HCT116 (cell line): ENCODE data around the gene CES4A. TPM values are rescaled to one million over a fixed set of nuclear protein-coding genes. Genes with fewer than 3 reads are reported as not detected.

Experiments
- ATAC-seq: fragments of 200-7000 bp; cut with Tn5 transposase; 2 replicates; pipeline ENCODE4 v1.9.1; 2020; ENCODE audit warnings: mild to moderate bottlenecking, moderate library complexity
- BruUV-seq: library from RNA; stranded (reverse); fragments of 400-500 nt; replicated peaks from 2 replicates; lab custom pipeline; 2021; lab: Mats Ljungman, UMichigan
- CTCF ChIA-PET: fragments of 300-600 bp; sonication (Branson Sonifier 250); formaldehyde crosslinking; loops from one replicate; lab custom pipeline; 2021; ENCODE audit warnings: antibody characterized with exemption; lab: Charles Lee
- POLR2A ChIA-PET: fragments of 300-600, 350-600 bp; sonication (Branson Sonifier 250); formaldehyde crosslinking; loops from one replicate; lab custom pipeline; 2021; ENCODE audit warnings: antibody characterized with exemption; lab: Charles Lee
- RAD21 ChIA-PET, 2 experiments: fragments of 300-600 bp; sonication (Branson Sonifier 250); formaldehyde crosslinking; loops; one replicate each; lab custom pipeline; 2023; ENCODE audit warnings: low total read pairs in 2 of 2; ENCODE audit not compliant: uncharacterized antibody in 2 of 2, unreplicated experiment in 2 of 2, low non-redundant PET in 1 of 2; lab: Charles Lee
- DNase-seq: peaks from one replicate; pipeline ENCODE4 v3.0.0-alpha.2; 2010; ENCODE audit warnings: low read depth, low spot score
- H2AFZ ChIP-seq: fragments of 200-600 bp; shearing (Covaris generic), sonication (generic); 2 replicates; pipeline ENCODE4 v1.6.1; 2017; ENCODE audit warnings: low read depth, mixed run types, mixed read lengths, antibody characterized with exemption, low read length; ENCODE audit not compliant: poor library complexity, severe bottlenecking
- H3K27ac ChIP-seq: 2 replicates; pipeline ENCODE4 v1.5.1; 2012; ENCODE audit warnings: low read depth, low read length
- H3K27me3 ChIP-seq: fragments of 200-600 bp; sonication (generic); 2 replicates; pipeline ENCODE4 v1.6.1; 2016; ENCODE audit warnings: mixed run types, low read length, mixed read lengths; ENCODE audit not compliant: insufficient read depth
- H3K36me3 ChIP-seq, 2 experiments: fragments of 200-500 bp in 1 of 2; fragments of 200-600 bp in 1 of 2; sonication (Bioruptor generic) in 1 of 2; sonication (generic) in 1 of 2; 2 replicates each; pipeline versions ENCODE4 v1.5.1 to v1.6.1; 2014 to 2016; ENCODE audit warnings: low read length in 2 of 2, inconsistent platforms in 1 of 2, mixed read lengths in 1 of 2, mixed run types in 1 of 2; ENCODE audit not compliant: insufficient read depth in 2 of 2, control insufficient read depth in 1 of 2
- H3K4me1 ChIP-seq, 2 experiments: fragments of 200-600 bp in 1 of 2; sonication (generic) in 1 of 2; 2 replicates each; pipeline versions ENCODE4 v1.5.1 to v1.6.1; 2012 to 2017; ENCODE audit warnings: low read length in 2 of 2, inconsistent platforms in 1 of 2, mild to moderate bottlenecking in 1 of 2, mixed read lengths in 1 of 2, mixed run types in 1 of 2, moderate library complexity in 1 of 2; ENCODE audit not compliant: insufficient read depth in 2 of 2, control insufficient read depth in 1 of 2
- H3K4me2 ChIP-seq: fragments of 200-600 bp; sonication (generic); 2 replicates; pipeline ENCODE4 v1.6.1; 2017; ENCODE audit warnings: mixed run types, low read length, mixed read lengths
- H3K4me3 ChIP-seq, 2 experiments: fragments of 200-600 bp in 1 of 2; sonication (generic) in 1 of 2; replicated peaks in 1 of 2; 2 replicates each; pipeline ENCODE4 v1.5.1; 2011 to 2016; ENCODE audit warnings: low read length in 2 of 2, control low read depth in 1 of 2, low read depth in 1 of 2, mild to moderate bottlenecking in 1 of 2, mixed read lengths in 1 of 2, mixed run types in 1 of 2
- H3K79me2 ChIP-seq: fragments of 200-600 bp; sonication (generic); 2 replicates; pipeline ENCODE4 v1.6.1; 2017; ENCODE audit warnings: mild to moderate bottlenecking, mixed run types, low read length, moderate library complexity, mixed read lengths; ENCODE audit not compliant: insufficient read depth
- H3K9ac ChIP-seq: fragments of 200-600 bp; sonication (generic); 2 replicates; pipeline ENCODE4 v1.6.1; 2016; ENCODE audit warnings: low read length, mixed read lengths
- H3K9me2 ChIP-seq: fragments of 200-600 bp; sonication (generic), shearing (Covaris generic); 2 replicates; pipeline ENCODE4 v1.6.1; 2017; ENCODE audit warnings: mixed run types, mild to moderate bottlenecking, moderate library complexity; ENCODE audit not compliant: insufficient read depth
- H3K9me3 ChIP-seq, 2 experiments: fragments of 200-500 bp in 1 of 2; fragments of 200-600 bp in 1 of 2; sonication (Bioruptor generic) in 1 of 2; sonication (generic) in 1 of 2; 2 replicates each; pipeline ENCODE4 v1.6.1; 2014 to 2017; ENCODE audit warnings: low read length in 2 of 2, mixed read lengths in 2 of 2, inconsistent platforms in 1 of 2, low read depth in 1 of 2, mild to moderate bottlenecking in 1 of 2, mixed run types in 1 of 2, moderate library complexity in 1 of 2; ENCODE audit not compliant: control insufficient read depth in 1 of 2, insufficient read depth in 1 of 2
- H4K20me1 ChIP-seq: fragments of 200-600 bp; sonication (generic), shearing (Covaris generic); 2 replicates; pipeline ENCODE4 v1.6.1; 2017; ENCODE audit warnings: mixed run types, mild to moderate bottlenecking, moderate library complexity; ENCODE audit not compliant: insufficient read depth
- ELF1 ChIP-seq: IDR thresholded peaks from 2 replicates; pipeline ENCODE4 v1.6.1; 2012; ENCODE audit warnings: low read depth, borderline replicate concordance
- EZH2phosphoT487 ChIP-seq: fragments of 200-600 bp; IDR thresholded peaks from 2 replicates; pipeline ENCODE4 v1.6.1; 2018; ENCODE audit warnings: antibody characterized with exemption, borderline replicate concordance
- FOSL1 ChIP-seq: IDR thresholded peaks from 2 replicates; pipeline ENCODE4 v1.6.1; 2012; ENCODE audit warnings: low read depth
- SIN3A ChIP-seq: IDR thresholded peaks from 2 replicates; pipeline ENCODE4 v1.6.1; 2012; ENCODE audit warnings: low read depth
- SRF ChIP-seq: IDR thresholded peaks from 2 replicates; pipeline ENCODE4 v1.6.1; 2012; ENCODE audit warnings: low read depth
- YY1 ChIP-seq: IDR thresholded peaks from 2 replicates; pipeline ENCODE4 v1.6.1; 2011; ENCODE audit warnings: low read length, low read depth, moderate library complexity, mild to moderate bottlenecking; ENCODE audit not compliant: insufficient replicate concordance; ENCODE audit errors: extremely low read depth
- ZNF274 ChIP-seq: fragments of 200-500 bp; sonication (Bioruptor generic); IDR thresholded peaks from 2 replicates; pipeline ENCODE4 v1.6.1; 2014; ENCODE audit warnings: mild to moderate bottlenecking, low read depth, low read length, inconsistent platforms
- intact Hi-C: fragments of 100-400 bp; cut with micrococcal nuclease; formaldehyde crosslinking; loops from 2 replicates; pipeline ENCODE4 v1.10.0; 2022
- total RNA-seq: library from RNA; stranded (reverse); gene quantifications from one replicate; pipeline ENCODE4 v1.2.1, GENCODE V29; 2021; ENCODE audit not compliant: unreplicated experiment
- TF ChIP-seq, protein P1 (sequence below): IDR thresholded peaks from 2 replicates; pipeline ENCODE4 v1.6.1; 2012; ENCODE audit warnings: low read depth
- TF ChIP-seq, protein P2 (sequence below), 3 experiments: fragments of 200-600 bp in 1 of 3; sonication (generic) in 1 of 3; IDR thresholded peaks in 2 of 3; conservative IDR thresholded peaks in 1 of 3; 2 replicates each; pipeline ENCODE4 v1.5.1; 2012 to 2017; ENCODE audit warnings: low read depth in 2 of 3, low read length in 2 of 3, antibody characterized with exemption in 1 of 3, borderline replicate concordance in 1 of 3, control low read depth in 1 of 3, mild to moderate bottlenecking in 1 of 3, mixed read lengths in 1 of 3, mixed run types in 1 of 3, moderate library complexity in 1 of 3; ENCODE audit not compliant: insufficient read depth in 1 of 3
- TF ChIP-seq, protein P3 (sequence below): IDR thresholded peaks from 2 replicates; pipeline ENCODE4 v1.6.1; 2012

Gene CES4A
- total RNA-seq, 1 experiment from 2014 or later: not detected

DNA sequence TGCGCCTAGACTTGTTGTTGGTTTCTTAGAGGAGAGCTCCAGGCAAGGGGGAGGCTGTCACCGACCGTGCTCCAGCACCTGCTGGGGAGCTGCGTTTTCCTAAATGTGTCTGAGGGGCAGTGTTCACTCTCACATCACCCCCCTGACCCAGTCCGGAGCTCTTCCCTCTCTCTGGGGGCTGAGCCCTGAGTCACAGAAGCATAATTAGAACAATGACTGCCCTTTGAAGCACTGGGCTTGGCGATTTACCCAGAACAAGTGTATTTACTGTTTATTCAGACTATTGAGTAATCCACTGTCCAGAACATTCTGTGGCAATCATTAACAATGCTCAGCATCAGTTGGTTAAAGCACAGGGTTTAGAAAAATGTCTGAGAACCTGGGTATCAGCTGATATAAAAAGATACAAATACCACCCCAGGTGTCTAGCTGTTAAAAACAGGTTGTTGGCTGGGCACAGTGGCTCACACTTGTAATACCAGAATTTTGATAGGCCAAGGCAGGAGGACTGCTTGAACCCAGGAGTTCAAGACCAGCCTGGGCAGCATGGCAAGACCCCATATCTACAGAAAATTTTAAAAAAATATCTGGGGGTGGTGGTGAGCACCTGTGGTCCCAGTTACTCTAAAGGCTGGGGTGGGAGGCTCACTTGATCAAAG is 8.1 kb downstream of the CES4A start:
- CTCF ChIA-PET: no interaction called here
- POLR2A ChIA-PET: no interaction called here
- no TSS peak for BruUV-seq

More for the DNA sequence above, 8.1 kb downstream of the CES4A start:
- ATAC-seq (no peak), DNase-seq (no peak)
- no peak overlapping the region for H2AFZ ChIP-seq
- no peaks in the 10 kb centered on the region for H3K9me3 ChIP-seq
- H3K9ac ChIP-seq: no peak overlapping the region
- H4K20me1 ChIP-seq: no peaks in the 10 kb centered on the region
- intact Hi-C loops: no loop called here
- H3K9me2 ChIP-seq: no peaks in the 10 kb centered on the region
- TF ChIP-seq, protein P1, sequence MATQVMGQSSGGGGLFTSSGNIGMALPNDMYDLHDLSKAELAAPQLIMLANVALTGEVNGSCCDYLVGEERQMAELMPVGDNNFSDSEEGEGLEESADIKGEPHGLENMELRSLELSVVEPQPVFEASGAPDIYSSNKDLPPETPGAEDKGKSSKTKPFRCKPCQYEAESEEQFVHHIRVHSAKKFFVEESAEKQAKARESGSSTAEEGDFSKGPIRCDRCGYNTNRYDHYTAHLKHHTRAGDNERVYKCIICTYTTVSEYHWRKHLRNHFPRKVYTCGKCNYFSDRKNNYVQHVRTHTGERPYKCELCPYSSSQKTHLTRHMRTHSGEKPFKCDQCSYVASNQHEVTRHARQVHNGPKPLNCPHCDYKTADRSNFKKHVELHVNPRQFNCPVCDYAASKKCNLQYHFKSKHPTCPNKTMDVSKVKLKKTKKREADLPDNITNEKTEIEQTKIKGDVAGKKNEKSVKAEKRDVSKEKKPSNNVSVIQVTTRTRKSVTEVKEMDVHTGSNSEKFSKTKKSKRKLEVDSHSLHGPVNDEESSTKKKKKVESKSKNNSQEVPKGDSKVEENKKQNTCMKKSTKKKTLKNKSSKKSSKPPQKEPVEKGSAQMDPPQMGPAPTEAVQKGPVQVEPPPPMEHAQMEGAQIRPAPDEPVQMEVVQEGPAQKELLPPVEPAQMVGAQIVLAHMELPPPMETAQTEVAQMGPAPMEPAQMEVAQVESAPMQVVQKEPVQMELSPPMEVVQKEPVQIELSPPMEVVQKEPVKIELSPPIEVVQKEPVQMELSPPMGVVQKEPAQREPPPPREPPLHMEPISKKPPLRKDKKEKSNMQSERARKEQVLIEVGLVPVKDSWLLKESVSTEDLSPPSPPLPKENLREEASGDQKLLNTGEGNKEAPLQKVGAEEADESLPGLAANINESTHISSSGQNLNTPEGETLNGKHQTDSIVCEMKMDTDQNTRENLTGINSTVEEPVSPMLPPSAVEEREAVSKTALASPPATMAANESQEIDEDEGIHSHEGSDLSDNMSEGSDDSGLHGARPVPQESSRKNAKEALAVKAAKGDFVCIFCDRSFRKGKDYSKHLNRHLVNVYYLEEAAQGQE: no peak
- TF ChIP-seq SRF (no peak), SIN3A (no peak), YY1 (no peak), ZNF274 (no peak), FOSL1 (no peak), ELF1 (no peak), EZH2phosphoT487 (no peak)
- TF ChIP-seq, protein P2, sequence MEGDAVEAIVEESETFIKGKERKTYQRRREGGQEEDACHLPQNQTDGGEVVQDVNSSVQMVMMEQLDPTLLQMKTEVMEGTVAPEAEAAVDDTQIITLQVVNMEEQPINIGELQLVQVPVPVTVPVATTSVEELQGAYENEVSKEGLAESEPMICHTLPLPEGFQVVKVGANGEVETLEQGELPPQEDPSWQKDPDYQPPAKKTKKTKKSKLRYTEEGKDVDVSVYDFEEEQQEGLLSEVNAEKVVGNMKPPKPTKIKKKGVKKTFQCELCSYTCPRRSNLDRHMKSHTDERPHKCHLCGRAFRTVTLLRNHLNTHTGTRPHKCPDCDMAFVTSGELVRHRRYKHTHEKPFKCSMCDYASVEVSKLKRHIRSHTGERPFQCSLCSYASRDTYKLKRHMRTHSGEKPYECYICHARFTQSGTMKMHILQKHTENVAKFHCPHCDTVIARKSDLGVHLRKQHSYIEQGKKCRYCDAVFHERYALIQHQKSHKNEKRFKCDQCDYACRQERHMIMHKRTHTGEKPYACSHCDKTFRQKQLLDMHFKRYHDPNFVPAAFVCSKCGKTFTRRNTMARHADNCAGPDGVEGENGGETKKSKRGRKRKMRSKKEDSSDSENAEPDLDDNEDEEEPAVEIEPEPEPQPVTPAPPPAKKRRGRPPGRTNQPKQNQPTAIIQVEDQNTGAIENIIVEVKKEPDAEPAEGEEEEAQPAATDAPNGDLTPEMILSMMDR (IDR thresholded peaks at IDR 0.05 in 2 of 3, conservative IDR thresholded peaks at IDR 0.05 in 1 of 3; ENCODE audit: borderline replicate concordance in 1 of 3, insufficient read depth in 1 of 3, low read depth in 2 of 3, low read length in 2 of 3): no peak
- TF ChIP-seq, protein P3, sequence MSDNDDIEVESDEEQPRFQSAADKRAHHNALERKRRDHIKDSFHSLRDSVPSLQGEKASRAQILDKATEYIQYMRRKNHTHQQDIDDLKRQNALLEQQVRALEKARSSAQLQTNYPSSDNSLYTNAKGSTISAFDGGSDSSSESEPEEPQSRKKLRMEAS: no peak
- peaks cover 0 to 3% of the 10 kb centered on the region in 2 experiments; a peak in 1 of 4 replicates for H3K4me1 ChIP-seq
- RAD21 ChIA-PET: no interaction called here
- no peak overlapping the region for H3K4me2 ChIP-seq
- H3K4me3 ChIP-seq: no peak overlapping the region
- no peaks in the 10 kb centered on the region for H3K36me3 ChIP-seq
- no peaks in the 10 kb centered on the region for H3K27me3 ChIP-seq
- H3K27ac ChIP-seq: no peak overlapping the region
- H3K79me2 ChIP-seq: no peaks in the 10 kb centered on the region
